PFSK-1 (cell line): ENCODE data around the gene FGGY.

Experiments
- FOXP2 ChIP-seq: optimal IDR thresholded peaks from 2 replicates; pipeline ENCODE3; 2011; ENCODE audit warnings: borderline replicate concordance, control low read depth, inconsistent platforms; ENCODE audit not compliant: insufficient read depth; ENCODE audit errors: extremely low read length, extremely low read depth
- POLR2AphosphoS5 ChIP-seq: IDR thresholded peaks from 2 replicates; pipeline ENCODE4 v1.6.1; 2012; ENCODE audit warnings: low read depth, mild to moderate bottlenecking, control low read depth, low read length, moderate library complexity
- REST ChIP-seq, 2 experiments: IDR thresholded peaks; 2 replicates each; pipeline versions ENCODE4 v1.6.1 to v1.8.0; 2011 to 2012; ENCODE audit warnings: low read depth in 2 of 2, low read length in 2 of 2, control low read depth in 1 of 2, inconsistent platforms in 1 of 2, mild to moderate bottlenecking in 1 of 2, moderate library complexity in 1 of 2; ENCODE audit not compliant: insufficient read depth in 1 of 2
- SIN3A ChIP-seq: IDR thresholded peaks from 2 replicates; pipeline ENCODE4 v1.6.1; 2012; ENCODE audit warnings: mild to moderate bottlenecking, low read length, moderate library complexity, borderline replicate concordance; ENCODE audit not compliant: insufficient read depth
- TAF1 ChIP-seq: IDR thresholded peaks from 2 replicates; pipeline ENCODE4 v1.6.1; 2012; ENCODE audit warnings: low read length, control low read depth, borderline replicate concordance; ENCODE audit not compliant: insufficient read depth

The FGGY gene

GRCh38 chr1:59738152-59738551, 441.3 kb downstream of the FGGY start:
- TF ChIP-seq POLR2AphosphoS5, result no peak
- no peak for TF ChIP-seq FOXP2
- no peak for TF ChIP-seq REST (IDR thresholded peaks at IDR 0.05; ENCODE audit: insufficient read depth in 1 of 2, low read depth in 2 of 2, low read length in 2 of 2)

- TF ChIP-seq POLR2AphosphoS5 (no peak), TAF1 (no peak), SIN3A (no peak), FOXP2 (no peak), REST (IDR thresholded peaks at IDR 0.05; ENCODE audit: insufficient read depth in 1 of 2, low read depth in 2 of 2, low read length in 2 of 2) (no peak)
Observed at GRCh38 chr1:59738591-59739015, 441.7 kb downstream of the FGGY start.

GRCh38 chr1:59739111-59739510, 442.2 kb downstream of the FGGY start:
- TF ChIP-seq SIN3A (no peak), REST (IDR thresholded peaks at IDR 0.05; ENCODE audit: insufficient read depth in 1 of 2, low read depth in 2 of 2, low read length in 2 of 2) (no peak), FOXP2 (no peak), TAF1 (no peak), POLR2AphosphoS5 (no peak)

- no peak for TF ChIP-seq TAF1
- TF ChIP-seq SIN3A, result no peak
- TF ChIP-seq FOXP2, result no peak
- TF ChIP-seq POLR2AphosphoS5, result no peak
- no peak for TF ChIP-seq REST (IDR thresholded peaks at IDR 0.05; ENCODE audit: insufficient read depth in 1 of 2, low read depth in 2 of 2, low read length in 2 of 2)
Observed at GRCh38 chr1:59742526-59742925, 445.6 kb downstream of the FGGY start.
